KMS-11 (cell line): Measurements from ENCODE around the gene FAT1.

Experiments
- H2AFZ ChIP-seq: fragments of 200-600 bp; sonication (generic); 2 replicates; pipeline ENCODE4 v1.6.1; 2016; ENCODE audit warnings: antibody characterized with exemption, mixed run types, low read depth
- H3K27ac ChIP-seq: fragments of 200-600 bp; sonication (generic); 2 replicates; pipeline ENCODE4 v1.6.1; 2016; ENCODE audit warnings: mild to moderate bottlenecking, mixed run types
- H3K27me3 ChIP-seq: fragments of 200-600 bp; sonication (generic); 2 replicates; pipeline ENCODE4 v1.6.1; 2017; ENCODE audit warnings: mild to moderate bottlenecking, low read depth, mixed run types, moderate library complexity; ENCODE audit not compliant: insufficient read depth
- H3K36me3 ChIP-seq: fragments of 200-600 bp; sonication (generic); 2 replicates; pipeline ENCODE4 v1.6.1; 2017; ENCODE audit warnings: mild to moderate bottlenecking, mixed run types; ENCODE audit not compliant: insufficient read depth
- H3K4me1 ChIP-seq: fragments of 200-600 bp; sonication (generic); 2 replicates; pipeline ENCODE4 v1.6.1; 2016; ENCODE audit warnings: mild to moderate bottlenecking, low read depth, mixed run types; ENCODE audit not compliant: poor library complexity, severe bottlenecking
- H3K4me2 ChIP-seq: fragments of 200-600 bp; sonication (generic); 2 replicates; pipeline ENCODE4 v1.7.0; 2016; ENCODE audit warnings: mild to moderate bottlenecking, mixed run types
- H3K4me3 ChIP-seq: fragments of 200-600 bp; sonication (generic); IDR thresholded peaks from 2 replicates; pipeline ENCODE4 v1.6.1; 2017; ENCODE audit warnings: low read depth, low read length, mixed read lengths; ENCODE audit not compliant: insufficient read depth
- H3K79me2 ChIP-seq: fragments of 200-600 bp; sonication (generic); 2 replicates; pipeline ENCODE4 v1.6.1; 2016; ENCODE audit warnings: low read depth, mixed run types; ENCODE audit not compliant: insufficient read depth
- H3K9ac ChIP-seq: fragments of 200-600 bp; sonication (generic); 2 replicates; pipeline ENCODE4 v1.6.1; 2016; ENCODE audit warnings: mild to moderate bottlenecking, mixed run types
- H4K20me1 ChIP-seq: fragments of 200-600 bp; sonication (generic); 2 replicates; pipeline ENCODE4 v1.6.1; 2016; ENCODE audit warnings: mild to moderate bottlenecking, mixed run types; ENCODE audit not compliant: insufficient read depth
- TF ChIP-seq, protein P1 (sequence below): fragments of 200-600 bp; sonication (generic); conservative IDR thresholded peaks from 2 replicates; pipeline ENCODE4 v1.6.1; 2017; ENCODE audit warnings: low read depth, mild to moderate bottlenecking, antibody characterized with exemption, low read length, moderate library complexity, mixed read lengths

The FAT1 gene

DNA sequence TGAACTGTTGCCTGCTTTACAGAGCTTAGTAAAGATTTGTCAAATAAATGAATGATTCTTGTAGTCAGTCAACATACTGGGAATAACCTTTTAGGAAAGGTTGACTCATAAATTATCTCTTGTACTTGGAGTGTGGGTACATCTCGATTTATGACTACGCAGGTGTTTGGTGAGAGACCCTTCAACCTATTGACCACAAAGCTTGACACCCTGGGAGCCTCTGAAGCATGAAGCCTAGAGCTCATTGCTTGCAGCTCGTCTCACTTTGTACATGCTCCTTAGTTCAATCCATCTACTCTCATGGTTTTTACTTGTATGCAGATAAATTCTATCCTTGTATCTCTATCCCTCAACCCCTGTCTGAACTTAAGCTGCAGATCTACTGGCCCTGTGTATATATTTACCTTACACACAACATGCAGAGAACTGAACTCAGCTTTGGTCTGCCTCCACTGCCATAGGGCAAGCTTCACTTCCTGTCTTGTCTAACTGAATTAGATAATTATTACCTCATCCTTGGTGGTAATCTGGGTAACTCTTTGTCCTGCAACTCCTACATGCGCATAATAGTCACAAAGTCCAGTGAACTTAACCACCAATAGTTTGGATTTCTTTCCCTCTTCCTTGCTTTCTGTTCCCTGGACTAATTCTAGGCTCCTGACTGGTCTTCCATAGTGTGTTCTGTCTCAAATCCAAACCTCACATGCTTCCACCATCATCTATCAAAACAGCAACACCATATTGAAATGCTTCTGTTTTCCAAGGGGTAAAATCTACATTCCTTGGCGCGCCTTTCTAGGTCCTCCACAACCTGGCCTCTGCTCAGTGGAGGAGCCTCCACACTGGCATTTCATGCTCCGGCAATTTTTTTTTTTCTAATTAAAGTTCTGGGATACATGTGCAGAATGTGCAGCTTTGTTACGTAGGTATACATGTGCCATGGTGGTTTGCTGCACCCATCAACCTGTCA lies 32.2 kb upstream of the FAT1 start:
- Histone ChIP-seq H3K36me3 (no peaks in the 10 kb centered on the region), H3K79me2 (no peaks in the 10 kb centered on the region), H3K27me3 (no peaks in the 10 kb centered on the region), H4K20me1 (no peaks in the 10 kb centered on the region), H3K9ac (no peak overlapping the region), H3K4me3 (no peak overlapping the region), H3K27ac (no peak overlapping the region), H2AFZ (no peak overlapping the region), H3K4me2 (no peak overlapping the region), H3K4me1 (no peaks in the 10 kb centered on the region)
- TF ChIP-seq, protein P1, sequence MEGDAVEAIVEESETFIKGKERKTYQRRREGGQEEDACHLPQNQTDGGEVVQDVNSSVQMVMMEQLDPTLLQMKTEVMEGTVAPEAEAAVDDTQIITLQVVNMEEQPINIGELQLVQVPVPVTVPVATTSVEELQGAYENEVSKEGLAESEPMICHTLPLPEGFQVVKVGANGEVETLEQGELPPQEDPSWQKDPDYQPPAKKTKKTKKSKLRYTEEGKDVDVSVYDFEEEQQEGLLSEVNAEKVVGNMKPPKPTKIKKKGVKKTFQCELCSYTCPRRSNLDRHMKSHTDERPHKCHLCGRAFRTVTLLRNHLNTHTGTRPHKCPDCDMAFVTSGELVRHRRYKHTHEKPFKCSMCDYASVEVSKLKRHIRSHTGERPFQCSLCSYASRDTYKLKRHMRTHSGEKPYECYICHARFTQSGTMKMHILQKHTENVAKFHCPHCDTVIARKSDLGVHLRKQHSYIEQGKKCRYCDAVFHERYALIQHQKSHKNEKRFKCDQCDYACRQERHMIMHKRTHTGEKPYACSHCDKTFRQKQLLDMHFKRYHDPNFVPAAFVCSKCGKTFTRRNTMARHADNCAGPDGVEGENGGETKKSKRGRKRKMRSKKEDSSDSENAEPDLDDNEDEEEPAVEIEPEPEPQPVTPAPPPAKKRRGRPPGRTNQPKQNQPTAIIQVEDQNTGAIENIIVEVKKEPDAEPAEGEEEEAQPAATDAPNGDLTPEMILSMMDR: no peak

DNA sequence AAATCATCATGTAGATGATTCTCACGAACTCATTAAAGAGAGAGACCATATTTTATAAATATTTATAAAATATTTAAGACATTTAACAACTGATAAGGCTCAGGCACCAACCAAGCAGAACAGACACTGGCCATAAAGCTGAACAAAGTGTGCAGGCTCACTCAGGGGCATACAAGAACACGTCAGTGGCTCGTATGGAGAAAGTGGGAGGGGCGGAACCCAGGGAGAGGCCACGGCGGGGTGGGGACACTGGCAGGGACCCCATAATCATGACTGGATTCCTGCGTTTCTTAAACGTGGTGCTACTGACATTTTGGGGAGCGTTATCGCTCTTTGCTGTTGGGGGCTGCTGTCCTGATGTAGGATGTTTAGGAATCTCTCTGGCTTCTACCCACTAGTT lies 31.3 kb upstream of the FAT1 start:
- Histone ChIP-seq H2AFZ (no peak overlapping the region), H3K4me2 (no peak overlapping the region), H3K4me3 (no peak overlapping the region), H3K27ac (no peak overlapping the region), H3K9ac (no peak overlapping the region), H3K27me3 (no peaks in the 10 kb centered on the region), H3K36me3 (no peaks in the 10 kb centered on the region), H4K20me1 (no peaks in the 10 kb centered on the region), H3K79me2 (no peaks in the 10 kb centered on the region), H3K4me1 (no peaks in the 10 kb centered on the region)
- TF ChIP-seq, protein P1: no peak

DNA sequence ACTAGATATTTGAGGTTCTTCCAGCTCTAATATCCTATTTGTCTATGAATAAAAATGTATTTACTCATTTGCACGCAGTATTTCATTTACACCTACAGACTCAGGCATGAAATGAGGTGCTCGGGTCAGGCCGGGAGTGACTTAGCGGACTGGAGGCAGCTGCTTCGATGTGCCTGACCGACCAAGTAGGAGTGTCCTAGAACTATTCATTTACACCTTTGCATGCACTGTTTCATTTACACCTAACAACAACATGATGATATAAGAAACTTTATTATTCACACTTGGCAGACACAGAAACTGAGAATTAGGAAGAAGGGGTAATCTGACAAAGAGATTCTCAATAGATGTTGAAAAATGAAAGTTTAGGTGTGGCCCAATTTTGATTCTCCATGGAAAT lies 28.7 kb upstream of the FAT1 start:
- H3K79me2 ChIP-seq: no peaks in the 10 kb centered on the region
- no peak overlapping the region for H3K4me2 ChIP-seq
- no peaks in the 10 kb centered on the region for H4K20me1 ChIP-seq
- H2AFZ ChIP-seq: no peak overlapping the region
- no peak overlapping the region for H3K4me3 ChIP-seq
- TF ChIP-seq, protein P1: no peak
- no peak overlapping the region for H3K9ac ChIP-seq
- H3K4me1 ChIP-seq: no peaks in the 10 kb centered on the region
- H3K36me3 ChIP-seq: no peaks in the 10 kb centered on the region
- no peaks in the 10 kb centered on the region for H3K27me3 ChIP-seq
- H3K27ac ChIP-seq: no peak overlapping the region

DNA sequence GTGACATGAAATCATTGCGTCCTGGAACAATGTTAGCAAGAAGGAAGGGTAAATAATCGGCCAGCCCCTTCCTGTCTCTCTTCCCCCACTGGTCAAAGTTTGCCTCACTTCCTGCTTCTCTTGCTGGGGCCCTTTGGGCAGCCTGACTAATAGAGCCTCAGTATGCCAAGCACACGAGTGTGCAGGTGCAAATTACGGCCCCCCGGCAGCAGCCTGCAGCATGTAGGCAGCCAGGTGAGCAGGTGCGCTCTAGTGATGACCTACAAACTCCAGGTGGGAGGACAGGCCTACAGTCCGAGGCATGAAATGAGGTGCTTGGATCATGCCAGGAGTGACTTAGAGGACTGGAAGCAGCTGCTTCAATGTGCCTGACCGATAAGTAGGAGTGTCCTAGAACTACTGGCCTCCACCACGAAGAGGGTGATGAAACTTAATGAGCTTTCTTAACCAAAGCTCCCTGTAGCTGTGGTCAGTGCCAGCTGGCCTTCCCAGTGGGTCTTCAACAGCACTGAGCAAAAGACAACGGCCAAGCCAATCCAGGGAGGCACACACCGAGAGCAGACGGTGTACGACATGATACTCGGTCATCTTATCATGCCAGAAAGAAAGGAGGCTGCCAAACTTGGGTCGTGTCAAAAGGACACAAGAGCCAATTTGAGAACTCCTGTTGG lies 26.1 kb upstream of the FAT1 start:
- no peak overlapping the region for H2AFZ ChIP-seq
- H3K4me1 ChIP-seq: no peaks in the 10 kb centered on the region
- no peak overlapping the region for H3K4me2 ChIP-seq
- no peaks in the 10 kb centered on the region for H3K36me3 ChIP-seq
- no peaks in the 10 kb centered on the region for H3K27me3 ChIP-seq
- TF ChIP-seq, protein P1: no peak
- H4K20me1 ChIP-seq: no peaks in the 10 kb centered on the region
- no peak overlapping the region for H3K27ac ChIP-seq
- H3K79me2 ChIP-seq: no peaks in the 10 kb centered on the region
- no peak overlapping the region for H3K9ac ChIP-seq
- H3K4me3 ChIP-seq: no peak overlapping the region
